ENCODE measurements around the gene SLC12A9. TPM values are rescaled to one million over a fixed set of nuclear protein-coding genes. Genes with fewer than 3 reads are reported as not detected.
A peak's percentile ranks its signal among the peaks of the same experiment; 100 is the strongest.

The SLC12A9 gene
- total RNA-seq, 2 donors from 2014 or later = 5.0 to 9.0 TPM

GRCh38 chr7:100888291-100888987, 35.9 kb downstream of the SLC12A9 start:
- no peak for TF ChIP-seq CTCF (IDR thresholded peaks at IDR 0.05)
- H3K4me3 ChIP-seq = peak overlapping the region; percentile 59 to 66
- H3K9me3 ChIP-seq = no peaks in the 10 kb centered on the region
- DNase-seq (ENCODE audit: low spot score) = no peak
- peaks cover 55% of the 10 kb centered on the region for H3K36me3 ChIP-seq
- H3K27ac ChIP-seq = peak overlapping the region; percentile 91 to 95
- peaks cover 0 to 3% of the 10 kb centered on the region in 2 donors for H3K27me3 ChIP-seq
- peaks cover 0 to 38% of the 10 kb centered on the region in 2 donors for H3K4me1 ChIP-seq

- Histone ChIP-seq H3K27me3 (peaks cover 0 to 3% of the 10 kb centered on the region in 2 donors), H3K4me1 (peaks cover 0 to 38% of the 10 kb centered on the region in 2 donors), H3K9me3 (no peaks in the 10 kb centered on the region), H3K36me3 (peaks cover 47% of the 10 kb centered on the region), H3K27ac (peak within 1 kb of the TSS; percentile 91 to 95), H3K4me3 (peak within 1 kb of the TSS; percentile 59 to 66)
- no peak for DNase-seq (ENCODE audit: low spot score)
- no peak for TF ChIP-seq CTCF (IDR thresholded peaks at IDR 0.05)
Observed at GRCh38 chr7:100888988-100889750, 36.7 kb downstream of the SLC12A9 start, which contains the start of gene UFSP1. Gene UFSP1 (minus strand): TSS chr7:100889715. CDS start chr7:100889271, 444 bp downstream.

GRCh38 chr7:100890653-100891567, 38.4 kb downstream of the SLC12A9 start:
- peaks cover 0 to 15% of the 10 kb centered on the region in 2 donors for H3K27me3 ChIP-seq
- no peak for DNase-seq (ENCODE audit: low spot score)
- H3K27ac ChIP-seq = peak overlapping the region; percentile 91 to 95
- H3K4me1 ChIP-seq = peaks cover 0 to 53% of the 10 kb centered on the region in 2 donors
- peaks cover 30% of the 10 kb centered on the region for H3K36me3 ChIP-seq
- TF ChIP-seq CTCF (IDR thresholded peaks at IDR 0.05) = no peak
- H3K4me3 ChIP-seq = peak overlapping the region; percentile 50 to 66
- no peaks in the 10 kb centered on the region for H3K9me3 ChIP-seq

- H3K27ac ChIP-seq = no peak overlapping the region
- no peak overlapping the region for H3K4me3 ChIP-seq
- no peaks in the 10 kb centered on the region for H3K9me3 ChIP-seq
- no peak for DNase-seq (ENCODE audit: low spot score)
- H3K36me3 ChIP-seq = peaks cover 22% of the 10 kb centered on the region
- H3K4me1 ChIP-seq = peaks cover 0 to 61% of the 10 kb centered on the region in 2 donors
- peaks cover 0 to 22% of the 10 kb centered on the region in 2 donors for H3K27me3 ChIP-seq
- TF ChIP-seq CTCF (IDR thresholded peaks at IDR 0.05) = no peak
Observed at GRCh38 chr7:100891568-100892247, 39.2 kb downstream of the SLC12A9 start.

Measured in right atrium auricular region (tissue), 2 donors.